HG03139 (cell line): Measurements from ENCODE around the gene TEAD2.
"Not testable (repeated sequence)": the region's sequence is repeated elsewhere in the genome, so short reads cannot be mapped to it uniquely, and the experiment has no call there.

Experiments used
- ATAC-seq: cut with Tn5 transposase; IDR thresholded peaks from one replicate; pipeline ENCODE4 v1.9.1; 2021; ENCODE audit not compliant: unreplicated experiment

The TEAD2 gene

GRCh38 chr19:49333811-49334288 is 28.4 kb downstream of the TEAD2 start:
- peak; percentile 44 for ATAC-seq

GRCh38 chr19:49333418-49333805 is 28.8 kb downstream of the TEAD2 start:
- ATAC-seq = no peak

GRCh38 chr19:49332691-49333417 is 29.4 kb downstream of the TEAD2 start:
- not testable (repeated sequence) for ATAC-seq

- no peak for ATAC-seq
Measured at GRCh38 chr19:49331616-49332055, 30.6 kb downstream of the TEAD2 start.

- not testable (repeated sequence) for ATAC-seq
Measured at GRCh38 chr19:49331187-49331586, 31.0 kb downstream of the TEAD2 start.

- ATAC-seq = no peak
Measured at GRCh38 chr19:49328741-49329140, 33.5 kb downstream of the TEAD2 start.

- no peak for ATAC-seq
Measured at GRCh38 chr19:49327878-49328544, 34.2 kb downstream of the TEAD2 start.

GRCh38 chr19:49326165-49326704 is 36.0 kb downstream of the TEAD2 start:
- peak; percentile 49 for ATAC-seq

- ATAC-seq = not testable (repeated sequence)
Measured at GRCh38 chr19:49325756-49326155, 36.5 kb downstream of the TEAD2 start.

- no peak for ATAC-seq
Measured at GRCh38 chr19:49324801-49325576, 37.2 kb downstream of the TEAD2 start, which contains the start of gene SLC6A16. Gene SLC6A16, minus strand, starts transcription at chr19:49325191. Its CDS starts 13,844 bp downstream, at chr19:49311347.

- no peak for ATAC-seq
Measured at GRCh38 chr19:49318296-49318695, 43.9 kb downstream of the TEAD2 start.

GRCh38 chr19:49316284-49316683 is 45.9 kb downstream of the TEAD2 start:
- no peak for ATAC-seq

- ATAC-seq = no peak
Measured at GRCh38 chr19:49315111-49315510, 47.1 kb downstream of the TEAD2 start.

- no peak for ATAC-seq
Measured at GRCh38 chr19:49309087-49309486, 53.1 kb downstream of the TEAD2 start.

- not testable (repeated sequence) for ATAC-seq
Measured at GRCh38 chr19:49306734-49307133, 55.5 kb downstream of the TEAD2 start.

- no peak for ATAC-seq
Measured at GRCh38 chr19:49301866-49302252, 60.4 kb downstream of the TEAD2 start.

GRCh38 chr19:49301165-49301865 is 60.9 kb downstream of the TEAD2 start:
- ATAC-seq = no peak

- ATAC-seq = not testable (repeated sequence)
Measured at GRCh38 chr19:49298653-49299052, 63.6 kb downstream of the TEAD2 start.

- no peak for ATAC-seq
Measured at GRCh38 chr19:49297403-49297802, 64.8 kb downstream of the TEAD2 start.

GRCh38 chr19:49295208-49295880 is 66.9 kb downstream of the TEAD2 start:
- no peak for ATAC-seq
